ENCODE data around the gene LNPEP.

LNPEP gene

GRCh38 chr5:97009921-97010320, 74.0 kb downstream of the LNPEP start:
- in situ Hi-C loops (cut with MboI; ENCODE audit: low sequenced_read_pairs, unreplicated experiment) = no loop called here
- no peak for TF ChIP-seq CTCF (IDR thresholded peaks at IDR 0.05; ENCODE audit: borderline replicate concordance, control extremely low read depth, extremely low read depth, insufficient read depth, missing control alignments)
- no peak for DNase-seq (ENCODE audit: low spot score)

- in situ Hi-C loops (cut with MboI; ENCODE audit: low sequenced_read_pairs, unreplicated experiment) = no loop called here
- TF ChIP-seq CTCF (IDR thresholded peaks at IDR 0.05; ENCODE audit: borderline replicate concordance, control extremely low read depth, extremely low read depth, insufficient read depth, missing control alignments) = no peak
- no peak for DNase-seq (ENCODE audit: low spot score)
Observed at GRCh38 chr5:97010606-97011005, 74.7 kb downstream of the LNPEP start.

- in situ Hi-C loops (cut with MboI; ENCODE audit: low sequenced_read_pairs, unreplicated experiment) = no loop called here
- no peak for DNase-seq (ENCODE audit: low spot score)
- no peak for TF ChIP-seq CTCF (IDR thresholded peaks at IDR 0.05; ENCODE audit: borderline replicate concordance, control extremely low read depth, extremely low read depth, insufficient read depth, missing control alignments)
Observed at GRCh38 chr5:97011567-97011966, 75.7 kb downstream of the LNPEP start.

GRCh38 chr5:97019435-97020117, 83.7 kb downstream of the LNPEP start:
- no peak for TF ChIP-seq CTCF (IDR thresholded peaks at IDR 0.05; ENCODE audit: borderline replicate concordance, control extremely low read depth, extremely low read depth, insufficient read depth, missing control alignments)
- in situ Hi-C loops (cut with MboI; ENCODE audit: low sequenced_read_pairs, unreplicated experiment) = no loop called here
- no peak for DNase-seq (ENCODE audit: low spot score)

GRCh38 chr5:97021416-97021815, 85.5 kb downstream of the LNPEP start:
- DNase-seq (ENCODE audit: low spot score) = no peak
- in situ Hi-C loops (cut with MboI; ENCODE audit: low sequenced_read_pairs, unreplicated experiment) = no loop called here
- TF ChIP-seq CTCF (IDR thresholded peaks at IDR 0.05; ENCODE audit: borderline replicate concordance, control extremely low read depth, extremely low read depth, insufficient read depth, missing control alignments) = no peak

GRCh38 chr5:97022898-97023297, 87.0 kb downstream of the LNPEP start:
- DNase-seq (ENCODE audit: low spot score) = no peak
- TF ChIP-seq CTCF (IDR thresholded peaks at IDR 0.05; ENCODE audit: borderline replicate concordance, control extremely low read depth, extremely low read depth, insufficient read depth, missing control alignments) = no peak
- in situ Hi-C loops (cut with MboI; ENCODE audit: low sequenced_read_pairs, unreplicated experiment) = no loop called here

All from GM13976 (cell line).